ENCODE measurements around the gene SPEG. TPM values are rescaled to one million over a fixed set of nuclear protein-coding genes. Genes with fewer than 3 reads are reported as not detected.

The SPEG gene
- total RNA-seq, 2 experiments from 2014 or later = 0.46 TPM; not detected in 1

- intact Hi-C loops (cut with micrococcal nuclease; ENCODE audit: unreplicated experiment) = no loop called here
- Histone ChIP-seq H3K79me2 (ENCODE audit: insufficient read depth, low read depth, low read length) (no peaks in the 10 kb centered on the region), H2AFZ (ENCODE audit: low read length) (no peak overlapping the region), H3K27ac (ENCODE audit: low read depth, low read length, poor library complexity, severe bottlenecking) (no peak overlapping the region), H3K9me3 (ENCODE audit: low read length) (no peaks in the 10 kb centered on the region), H4K20me1 (ENCODE audit: insufficient read depth, low read length) (no peaks in the 10 kb centered on the region), H3K4me3 (ENCODE audit: low read depth, low read length, poor library complexity, severe bottlenecking) (no peak overlapping the region), H3K4me2 (ENCODE audit: low read length) (no peak overlapping the region), H3K4me1 (ENCODE audit: insufficient read depth, low read length, poor library complexity, severe bottlenecking) (peaks cover 10% of the 10 kb centered on the region), H3K9me2 (ENCODE audit: insufficient read depth, low read length) (no peaks in the 10 kb centered on the region), H3K36me3 (ENCODE audit: insufficient read depth, low read length) (no peaks in the 10 kb centered on the region)
- DNase-seq (ENCODE audit: low spot score) = no peak
- POLR2A ChIA-PET = interaction anchor here (1.0 kb wide), 1 partner anchor 8 kb away, joined by 3 read pairs; the partner anchor contains the start of gene GMPPA
- CTCF ChIA-PET (ENCODE audit: unreplicated experiment) = no interaction called here
- TF ChIP-seq CTCF (conservative IDR thresholded peaks at IDR 0.05; ENCODE audit: low read length) (no peak), EZH2phosphoT487 (IDR thresholded peaks at IDR 0.05; ENCODE audit: borderline replicate concordance, low read depth, low read length) (no peak)
- no TSS peak for BruUV-seq (replicated peaks)
Observed at GRCh38 chr2:219506153-219506801, 71.6 kb downstream of the SPEG start.

GRCh38 chr2:219506802-219507526 is 72.3 kb downstream of the SPEG start:
- POLR2A ChIA-PET = interaction anchor here (1.0 kb wide), 1 partner anchor 8 kb away, joined by 3 read pairs; the partner anchor contains the start of gene GMPPA

More at GRCh38 chr2:219506802-219507526, 72.3 kb downstream of the SPEG start:
- Histone ChIP-seq H2AFZ (ENCODE audit: low read length) (no peak overlapping the region), H3K36me3 (ENCODE audit: insufficient read depth, low read length) (no peaks in the 10 kb centered on the region), H3K4me2 (ENCODE audit: low read length) (no peak overlapping the region), H4K20me1 (ENCODE audit: insufficient read depth, low read length) (no peaks in the 10 kb centered on the region), H3K4me1 (ENCODE audit: insufficient read depth, low read length, poor library complexity, severe bottlenecking) (peaks cover 10% of the 10 kb centered on the region), H3K4me3 (ENCODE audit: low read depth, low read length, poor library complexity, severe bottlenecking) (no peak overlapping the region), H3K9me3 (ENCODE audit: low read length) (no peaks in the 10 kb centered on the region), H3K9me2 (ENCODE audit: insufficient read depth, low read length) (no peaks in the 10 kb centered on the region), H3K27ac (ENCODE audit: low read depth, low read length, poor library complexity, severe bottlenecking) (no peak overlapping the region), H3K79me2 (ENCODE audit: insufficient read depth, low read depth, low read length) (no peaks in the 10 kb centered on the region)
- TF ChIP-seq EZH2phosphoT487 (IDR thresholded peaks at IDR 0.05; ENCODE audit: borderline replicate concordance, low read depth, low read length) (no peak), CTCF (conservative IDR thresholded peaks at IDR 0.05; ENCODE audit: low read length) (no peak)
- BruUV-seq (replicated peaks) = no TSS peak
- CTCF ChIA-PET (ENCODE audit: unreplicated experiment) = no interaction called here
- intact Hi-C loops (cut with micrococcal nuclease; ENCODE audit: unreplicated experiment) = no loop called here
- no peak for DNase-seq (ENCODE audit: low spot score)
